NCI-H2227 treated with DMSO at 0.1 percent for 48 hours (cell line): ENCODE data around the gene ARL4D.

Experiments
- DNase-seq: peaks from one replicate; lab custom pipeline; 2025; lab: John Stamatoyannopoulos, UW

Gene ARL4D

GRCh38 chr17:43427362-43428043, 28.7 kb downstream of the ARL4D start:
- DNase-seq: no peak

DNA sequence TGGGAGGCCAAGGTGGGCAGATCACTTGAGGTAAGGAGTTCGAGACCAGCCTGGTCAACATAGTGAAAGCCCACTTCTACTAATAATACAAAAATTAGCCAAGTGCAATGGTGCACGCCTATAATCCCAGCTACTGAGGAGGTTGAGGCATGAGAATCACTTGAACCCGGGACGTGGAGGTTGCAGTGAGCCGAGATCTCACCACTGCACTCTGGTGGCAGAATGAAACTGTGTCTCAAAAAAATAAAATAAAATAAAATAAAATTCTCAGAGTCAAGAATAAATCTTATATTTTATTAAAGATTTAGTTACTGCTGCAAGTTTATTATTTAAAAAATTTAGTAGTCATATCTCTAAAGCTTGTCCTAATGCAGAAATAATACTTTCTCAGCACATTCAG, 29.7 kb downstream of the ARL4D start:
- no peak for DNase-seq

GRCh38 chr17:43430936-43431713, 32.3 kb downstream of the ARL4D start:
- no peak for DNase-seq

DNA sequence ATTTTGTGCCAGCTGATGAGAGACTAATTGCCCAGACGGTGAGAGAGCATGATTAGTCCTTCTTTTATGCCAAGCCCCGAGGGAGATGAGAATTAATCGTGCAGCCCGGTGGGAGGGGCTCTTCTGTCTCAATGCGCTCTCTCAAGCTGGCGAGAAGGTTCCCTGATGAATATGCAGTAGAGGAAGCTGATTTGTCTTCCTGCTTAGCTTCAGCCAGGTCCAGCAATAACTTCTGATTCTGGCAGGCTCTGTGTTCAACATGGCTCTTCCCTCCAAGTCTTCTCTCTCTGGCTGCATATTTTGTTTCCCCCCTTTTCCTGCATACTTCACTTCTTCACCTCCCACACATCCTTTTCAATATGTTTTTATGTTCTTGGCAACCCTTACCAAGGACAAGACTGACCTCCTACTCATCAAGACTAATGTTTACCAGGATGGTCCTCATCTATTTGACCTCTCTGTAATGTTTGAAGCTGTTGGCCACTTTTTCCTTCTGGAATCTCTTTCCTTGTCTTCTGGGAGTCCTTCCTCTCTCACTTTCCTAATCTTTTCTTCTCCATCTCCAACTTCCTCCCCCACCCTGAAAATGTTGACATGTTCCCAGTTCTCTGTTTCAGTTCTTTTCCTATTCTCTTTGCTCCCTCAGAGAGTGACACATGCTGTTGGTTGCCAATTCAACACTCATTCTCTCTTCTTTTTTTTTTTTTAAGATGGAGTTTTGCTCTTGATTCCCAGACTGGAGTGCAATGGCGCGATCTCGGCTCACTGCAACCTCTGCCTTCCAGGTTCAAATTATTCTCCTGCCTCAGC, 33.1 kb downstream of the ARL4D start:
- DNase-seq: peak; percentile 45

DNA sequence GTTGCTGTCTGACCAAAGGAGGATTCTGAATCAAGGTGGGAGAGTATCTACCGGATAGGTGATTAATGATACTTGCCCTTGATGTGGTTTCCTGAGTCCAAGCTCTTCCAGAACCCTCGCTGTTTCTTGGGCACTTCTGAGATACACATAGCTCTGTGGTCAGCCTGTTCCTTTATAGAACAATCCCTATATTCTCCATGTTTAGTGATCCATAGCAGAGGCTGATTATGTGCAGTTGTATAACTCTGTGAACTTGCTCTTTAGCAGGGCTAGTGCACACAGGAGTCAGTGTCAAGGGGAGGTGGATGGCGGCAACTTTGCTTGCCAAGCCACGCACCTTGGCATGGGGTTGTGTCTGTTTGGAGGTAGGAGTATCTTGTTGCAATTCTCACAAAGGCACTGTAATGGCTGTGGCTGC, 36.1 kb downstream of the ARL4D start:
- DNase-seq: no peak

- DNase-seq: no peak
Observed at GRCh38 chr17:43437756-43438155, 39.0 kb downstream of the ARL4D start.

DNA sequence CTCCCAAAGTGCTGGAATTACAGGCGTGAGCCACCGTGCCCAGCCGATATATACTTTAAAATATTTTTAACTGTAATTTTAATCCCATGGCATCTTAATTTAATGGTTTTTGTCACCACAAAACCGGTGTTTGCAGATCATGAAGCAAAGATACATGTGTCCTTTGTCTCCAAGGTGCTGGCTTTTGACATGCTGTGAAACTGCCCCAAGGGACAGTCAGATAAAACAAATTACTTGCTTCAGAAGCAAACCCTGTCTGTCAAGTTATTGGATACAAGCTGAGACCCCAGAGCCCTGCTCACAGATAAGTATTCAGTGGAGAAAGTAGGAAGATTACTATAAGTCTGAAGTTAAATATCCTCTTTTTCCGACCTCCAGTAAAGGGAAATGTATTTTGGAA, 39.8 kb downstream of the ARL4D start:
- DNase-seq: no peak

DNA sequence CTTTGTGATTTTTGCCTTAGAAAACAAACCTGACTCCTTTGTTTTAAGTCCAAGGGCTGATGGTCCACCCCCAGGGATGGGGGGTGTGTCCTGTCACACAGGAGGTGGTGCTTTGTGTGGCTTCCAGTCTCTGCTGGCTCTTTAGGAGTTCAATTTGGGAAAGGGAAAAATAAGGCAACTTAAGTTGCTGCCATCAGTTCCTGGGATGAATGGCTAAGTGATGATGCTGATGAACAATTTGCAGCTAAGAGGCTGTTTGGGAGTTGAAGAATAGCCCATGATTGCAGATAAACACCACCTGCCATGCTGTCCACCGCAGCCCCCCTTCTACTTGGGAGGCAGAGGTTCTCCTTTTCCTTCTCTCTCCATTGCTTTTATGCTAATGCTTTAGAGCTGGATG, 40.2 kb downstream of the ARL4D start:
- peak; percentile 96 for DNase-seq

GRCh38 chr17:43442711-43443110, 43.9 kb downstream of the ARL4D start:
- no peak for DNase-seq

- no peak for DNase-seq
Observed at GRCh38 chr17:43443381-43443780, 44.6 kb downstream of the ARL4D start.

DNA sequence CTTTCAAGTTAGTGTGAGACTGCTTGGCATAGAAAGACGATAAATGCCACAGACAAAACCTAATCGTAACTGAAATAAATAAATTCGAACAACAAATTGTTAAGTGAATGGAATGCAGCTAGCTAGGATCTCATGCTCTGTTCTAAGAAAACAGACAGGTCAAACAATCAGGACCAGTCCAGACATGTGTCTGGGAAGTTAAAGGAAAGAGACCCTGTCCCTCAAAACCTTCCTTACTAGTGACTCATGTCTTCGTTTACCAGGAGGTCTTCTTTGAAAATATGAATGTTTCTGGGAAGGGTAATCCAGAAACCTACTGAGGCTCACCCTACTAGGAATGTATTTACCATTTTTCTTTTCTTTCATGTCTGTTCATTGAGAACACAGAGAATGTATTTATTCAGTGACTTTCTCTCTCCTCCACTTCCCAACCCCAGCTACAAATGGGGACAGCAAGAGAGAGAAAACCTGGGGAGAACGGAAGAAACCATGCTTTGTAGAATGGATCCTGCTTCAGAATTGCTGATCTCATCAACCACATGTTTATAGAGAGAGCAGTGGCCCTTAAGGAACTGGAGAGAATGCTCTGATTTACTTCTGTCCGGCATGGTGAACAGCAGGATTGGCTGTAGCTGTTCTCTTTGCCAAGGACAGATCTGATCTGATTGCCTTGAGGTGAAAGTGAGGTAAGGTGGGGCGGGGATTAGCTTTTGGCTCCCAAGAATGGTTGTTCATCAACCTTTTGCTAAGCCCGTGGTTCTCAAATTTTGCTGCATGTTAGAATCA, 45.6 kb downstream of the ARL4D start:
- no peak for DNase-seq

- DNase-seq: no peak
Observed at GRCh38 chr17:43445009-43445589, 46.3 kb downstream of the ARL4D start.

DNA sequence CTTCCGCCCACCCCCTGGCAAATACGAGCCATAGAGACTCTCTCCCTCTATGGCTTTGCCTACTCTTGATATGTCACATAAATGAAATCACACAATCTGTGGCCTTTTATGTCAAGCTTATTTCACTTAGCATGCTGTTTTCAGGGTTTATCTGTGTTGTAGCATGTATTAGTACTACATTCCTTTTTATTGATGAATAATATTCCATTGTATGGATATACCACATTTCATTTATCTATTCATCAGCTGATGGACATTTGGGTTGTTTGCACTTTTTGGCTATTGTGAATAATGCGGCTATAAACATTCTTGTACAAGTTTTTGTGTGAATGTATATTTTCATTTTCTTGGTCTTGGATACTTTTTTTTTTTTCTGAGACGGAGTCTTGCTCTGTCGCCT, 48.0 kb downstream of the ARL4D start:
- no peak for DNase-seq

GRCh38 chr17:43448720-43449469, 50.1 kb downstream of the ARL4D start:
- no peak for DNase-seq

DNA sequence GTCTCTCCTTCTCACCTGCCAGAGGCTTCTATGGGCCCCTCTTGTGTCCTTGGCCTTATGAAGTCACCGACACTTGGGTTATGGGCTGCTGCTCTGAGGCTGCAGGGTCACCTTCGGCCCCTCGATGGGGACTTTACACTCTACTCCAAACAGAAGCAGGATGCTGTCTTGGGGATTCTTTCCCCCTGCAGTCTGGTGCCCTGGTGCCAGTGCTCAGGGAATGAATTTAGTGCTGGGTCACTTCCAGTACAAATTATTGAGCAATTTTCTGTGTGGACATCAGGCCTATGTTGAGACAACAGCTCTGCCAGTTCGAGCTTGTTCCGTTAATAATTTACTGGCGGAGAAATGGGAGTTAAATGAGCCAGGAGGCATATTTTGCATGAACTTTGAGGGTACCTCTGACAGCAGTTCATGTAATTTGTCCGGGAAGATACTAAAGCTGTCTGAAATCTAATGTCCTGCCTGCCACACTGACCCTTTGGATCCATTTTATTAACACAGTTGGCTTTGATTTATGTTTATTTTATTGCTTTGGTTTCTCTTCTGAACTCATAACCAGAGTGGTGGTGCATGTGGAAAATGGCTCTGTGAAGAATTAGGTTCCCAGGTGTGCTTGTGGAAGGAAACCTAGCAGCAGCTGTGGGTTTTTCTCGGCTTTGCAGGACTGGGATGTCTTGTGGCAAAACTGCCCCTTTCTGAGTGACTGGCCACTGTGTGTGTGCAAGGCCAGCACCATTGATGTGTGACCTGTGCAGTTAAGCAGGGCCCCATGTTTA, 50.9 kb downstream of the ARL4D start:
- peak; percentile 29 for DNase-seq
